ENCODE results near the gene ATPAF1.
A peak's percentile ranks its signal among the peaks of the same experiment; 100 is the strongest.

Gene ATPAF1

GRCh38 chr1:46679789-46680573 lies 11.8 kb upstream of the ATPAF1 start:
- Histone ChIP-seq H2AK5ac (ENCODE audit: low read depth, low read length) (no peak overlapping the region), H3K4me3 (ENCODE audit: low read length in 2 of 2) (no peak overlapping the region), H3K36me3 (replicated peaks in 1 of 2; ENCODE audit: control insufficient read depth in 2 of 2, insufficient read depth in 2 of 2, low read length in 2 of 2) (peaks cover 21 to 97% of the 10 kb centered on the region in 2 donors), H2AFZ (ENCODE audit: low read length) (no peak overlapping the region), H3K4me1 (ENCODE audit: control insufficient read depth in 2 of 2, insufficient read depth in 1 of 2, low read depth in 1 of 2, low read length in 2 of 2) (peaks cover 0 to 7% of the 10 kb centered on the region in 2 donors), H3K18ac (ENCODE audit: low read length) (no peak overlapping the region), H3K9ac (ENCODE audit: low read depth, low read length, poor library complexity) (no peak overlapping the region), H3K23ac (ENCODE audit: low read depth, low read length, poor library complexity) (no peak overlapping the region), H3K9me3 (replicated peaks in 1 of 2; ENCODE audit: control insufficient read depth in 2 of 2, insufficient read depth in 1 of 2, low read depth in 1 of 2, low read length in 2 of 2) (no peaks in the 10 kb centered on the region), H2BK12ac (ENCODE audit: low read length) (no peak overlapping the region), H4K91ac (ENCODE audit: low read depth, low read length, poor library complexity) (no peak overlapping the region), H3K27ac (replicated peaks; ENCODE audit: low read length) (no peak overlapping the region), H3K4ac (ENCODE audit: low read length) (no peak overlapping the region), H4K8ac (ENCODE audit: low read depth, low read length) (no peak overlapping the region), H2BK15ac (ENCODE audit: low read length) (no peak overlapping the region), H3K14ac (ENCODE audit: low read length) (no peak overlapping the region), H2BK120ac (ENCODE audit: low read depth, low read length) (no peak overlapping the region), H3K79me1 (ENCODE audit: low read depth, low read length) (no peaks in the 10 kb centered on the region), H3K4me2 (ENCODE audit: insufficient read depth, low read length, poor library complexity, severe bottlenecking) (no peak overlapping the region), H3K27me3 (ENCODE audit: control insufficient read depth in 3 of 3, insufficient read depth in 3 of 3, low read depth in 1 of 3, low read length in 3 of 3) (no peaks in the 10 kb centered on the region), H2BK5ac (ENCODE audit: low read length) (no peak overlapping the region)
- no peak for DNase-seq (ENCODE audit: low spot score)
- WGBS, 2 donors (ENCODE audit: extremely low coverage in 2 of 2, insufficient read length in 2 of 2, insufficient replicate concordance in 1 of 2), result no CpG with 5 or more reads among the region's 6 CpGs

DNA sequence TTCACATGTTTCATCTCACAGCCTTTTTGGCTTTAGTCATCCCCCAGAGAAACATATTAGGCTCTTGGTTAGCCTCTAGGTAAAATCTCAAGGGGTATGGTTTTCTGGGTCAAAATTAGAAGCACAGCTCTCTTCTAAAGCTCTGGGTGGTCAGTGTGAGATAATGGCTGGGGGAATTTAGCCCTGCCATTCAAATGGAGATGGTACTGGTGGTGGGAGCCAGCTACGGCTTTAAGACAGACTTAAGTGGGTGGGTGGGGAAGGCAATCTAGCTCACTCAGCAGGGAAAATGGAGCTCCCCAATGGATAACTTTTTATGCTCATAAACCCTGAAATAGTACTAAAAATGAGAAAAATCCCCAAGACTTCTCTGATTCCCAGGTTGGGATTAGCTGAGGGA lies 9.2 kb upstream of the ATPAF1 start:
- no peak overlapping the region for H3K4ac ChIP-seq (ENCODE audit: low read length)
- H3K36me3 ChIP-seq (replicated peaks in 1 of 2; ENCODE audit: control insufficient read depth in 2 of 2, insufficient read depth in 2 of 2, low read length in 2 of 2), result peaks cover 8 to 85% of the 10 kb centered on the region in 2 donors
- H3K9me3 ChIP-seq (replicated peaks in 1 of 2; ENCODE audit: control insufficient read depth in 2 of 2, insufficient read depth in 1 of 2, low read depth in 1 of 2, low read length in 2 of 2), result no peaks in the 10 kb centered on the region
- no CpG with 5 or more reads among the region's 1 CpG for WGBS, 2 donors (ENCODE audit: extremely low coverage in 2 of 2, insufficient read length in 2 of 2, insufficient replicate concordance in 1 of 2)
- H4K91ac ChIP-seq (ENCODE audit: low read depth, low read length, poor library complexity), result no peak overlapping the region
- no peak overlapping the region for H3K4me2 ChIP-seq (ENCODE audit: insufficient read depth, low read length, poor library complexity, severe bottlenecking)
- H2BK12ac ChIP-seq (ENCODE audit: low read length), result no peak overlapping the region
- H3K4me3 ChIP-seq (ENCODE audit: low read length in 2 of 2), result no peak overlapping the region
- H3K27ac ChIP-seq (replicated peaks; ENCODE audit: low read length), result no peak overlapping the region
- H3K18ac ChIP-seq (ENCODE audit: low read length), result no peak overlapping the region
- no peak overlapping the region for H4K8ac ChIP-seq (ENCODE audit: low read depth, low read length)
- no peaks in the 10 kb centered on the region for H3K27me3 ChIP-seq (ENCODE audit: control insufficient read depth in 3 of 3, insufficient read depth in 3 of 3, low read depth in 1 of 3, low read length in 3 of 3)
- H2BK5ac ChIP-seq (ENCODE audit: low read length), result no peak overlapping the region
- H2AFZ ChIP-seq (ENCODE audit: low read length), result no peak overlapping the region
- H3K4me1 ChIP-seq (ENCODE audit: control insufficient read depth in 2 of 2, insufficient read depth in 1 of 2, low read depth in 1 of 2, low read length in 2 of 2), result peaks cover 0 to 15% of the 10 kb centered on the region in 2 donors
- no peak overlapping the region for H3K9ac ChIP-seq (ENCODE audit: low read depth, low read length, poor library complexity)
- no peak overlapping the region for H3K14ac ChIP-seq (ENCODE audit: low read length)
- no peak overlapping the region for H2BK15ac ChIP-seq (ENCODE audit: low read length)
- H3K79me1 ChIP-seq (ENCODE audit: low read depth, low read length), result no peaks in the 10 kb centered on the region
- no peak for DNase-seq (ENCODE audit: low spot score)
- no peak overlapping the region for H2AK5ac ChIP-seq (ENCODE audit: low read depth, low read length)
- H3K23ac ChIP-seq (ENCODE audit: low read depth, low read length, poor library complexity), result no peak overlapping the region
- no peak overlapping the region for H2BK120ac ChIP-seq (ENCODE audit: low read depth, low read length)

DNA sequence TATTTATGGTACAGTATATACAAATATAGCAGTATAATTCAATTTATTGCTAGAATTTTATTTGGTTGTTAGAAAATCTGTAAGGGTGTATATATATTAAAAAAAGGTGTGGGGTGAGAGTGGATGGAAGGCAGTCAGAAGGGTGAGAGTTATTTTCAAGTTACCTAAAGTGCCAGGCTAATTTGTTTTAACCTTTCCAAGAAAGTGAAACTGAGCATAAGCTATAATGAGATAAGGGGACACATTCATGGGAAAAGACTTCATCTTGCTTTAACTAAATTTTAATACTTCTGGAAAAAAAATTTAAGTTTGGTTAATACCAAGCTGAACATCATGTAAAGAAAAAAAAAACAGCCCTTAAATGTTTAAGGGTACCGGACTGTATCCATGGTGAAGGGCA lies 8.4 kb upstream of the ATPAF1 start:
- Histone ChIP-seq H3K9ac (ENCODE audit: low read depth, low read length, poor library complexity) (no peak overlapping the region), H2BK5ac (ENCODE audit: low read length) (no peak overlapping the region), H4K91ac (ENCODE audit: low read depth, low read length, poor library complexity) (no peak overlapping the region), H3K4ac (ENCODE audit: low read length) (no peak overlapping the region), H3K36me3 (replicated peaks in 1 of 2; ENCODE audit: control insufficient read depth in 2 of 2, insufficient read depth in 2 of 2, low read length in 2 of 2) (peaks cover 6 to 78% of the 10 kb centered on the region in 2 donors), H2BK12ac (ENCODE audit: low read length) (no peak overlapping the region), H2BK120ac (ENCODE audit: low read depth, low read length) (no peak overlapping the region), H3K14ac (ENCODE audit: low read length) (no peak overlapping the region), H4K8ac (ENCODE audit: low read depth, low read length) (no peak overlapping the region), H3K27me3 (ENCODE audit: control insufficient read depth in 3 of 3, insufficient read depth in 3 of 3, low read depth in 1 of 3, low read length in 3 of 3) (no peaks in the 10 kb centered on the region), H2AK5ac (ENCODE audit: low read depth, low read length) (no peak overlapping the region), H3K27ac (replicated peaks; ENCODE audit: low read length) (no peak overlapping the region), H3K4me1 (ENCODE audit: control insufficient read depth in 2 of 2, insufficient read depth in 1 of 2, low read depth in 1 of 2, low read length in 2 of 2) (peaks cover 0 to 13% of the 10 kb centered on the region in 2 donors), H3K18ac (ENCODE audit: low read length) (no peak overlapping the region), H3K4me3 (ENCODE audit: low read length in 2 of 2) (no peak overlapping the region), H2BK15ac (ENCODE audit: low read length) (no peak overlapping the region), H3K23ac (ENCODE audit: low read depth, low read length, poor library complexity) (no peak overlapping the region), H3K4me2 (ENCODE audit: insufficient read depth, low read length, poor library complexity, severe bottlenecking) (no peak overlapping the region), H3K9me3 (replicated peaks in 1 of 2; ENCODE audit: control insufficient read depth in 2 of 2, insufficient read depth in 1 of 2, low read depth in 1 of 2, low read length in 2 of 2) (no peaks in the 10 kb centered on the region), H3K79me1 (ENCODE audit: low read depth, low read length) (no peaks in the 10 kb centered on the region), H2AFZ (ENCODE audit: low read length) (no peak overlapping the region)
- no peak for DNase-seq (ENCODE audit: low spot score)
- WGBS, 2 donors (ENCODE audit: extremely low coverage in 2 of 2, insufficient read length in 2 of 2, insufficient replicate concordance in 1 of 2), result no CpG with 5 or more reads among the region's 1 CpG

GRCh38 chr1:46675549-46676314 lies 7.6 kb upstream of the ATPAF1 start:
- no peak overlapping the region for H2AFZ ChIP-seq (ENCODE audit: low read length)
- H3K4me3 ChIP-seq (ENCODE audit: low read length in 2 of 2), result no peak overlapping the region
- H2BK12ac ChIP-seq (ENCODE audit: low read length), result no peak overlapping the region
- no peak for DNase-seq (ENCODE audit: low spot score)
- peaks cover 0 to 11% of the 10 kb centered on the region in 2 donors for H3K4me1 ChIP-seq (ENCODE audit: control insufficient read depth in 2 of 2, insufficient read depth in 1 of 2, low read depth in 1 of 2, low read length in 2 of 2)
- H3K14ac ChIP-seq (ENCODE audit: low read length), result no peak overlapping the region
- H3K79me1 ChIP-seq (ENCODE audit: low read depth, low read length), result no peaks in the 10 kb centered on the region
- H3K36me3 ChIP-seq (replicated peaks in 1 of 2; ENCODE audit: control insufficient read depth in 2 of 2, insufficient read depth in 2 of 2, low read length in 2 of 2), result peaks cover 6 to 70% of the 10 kb centered on the region in 2 donors
- H3K9me3 ChIP-seq (replicated peaks in 1 of 2; ENCODE audit: control insufficient read depth in 2 of 2, insufficient read depth in 1 of 2, low read depth in 1 of 2, low read length in 2 of 2), result no peaks in the 10 kb centered on the region
- peak overlapping the region; percentile 9 for H3K27ac ChIP-seq (replicated peaks; ENCODE audit: low read length)
- H3K27me3 ChIP-seq (ENCODE audit: control insufficient read depth in 3 of 3, insufficient read depth in 3 of 3, low read depth in 1 of 3, low read length in 3 of 3), result no peaks in the 10 kb centered on the region
- no peak overlapping the region for H2AK5ac ChIP-seq (ENCODE audit: low read depth, low read length)
- no peak overlapping the region for H3K23ac ChIP-seq (ENCODE audit: low read depth, low read length, poor library complexity)
- no peak overlapping the region for H2BK120ac ChIP-seq (ENCODE audit: low read depth, low read length)
- no peak overlapping the region for H4K91ac ChIP-seq (ENCODE audit: low read depth, low read length, poor library complexity)
- H3K18ac ChIP-seq (ENCODE audit: low read length), result no peak overlapping the region
- no peak overlapping the region for H2BK15ac ChIP-seq (ENCODE audit: low read length)
- H4K8ac ChIP-seq (ENCODE audit: low read depth, low read length), result no peak overlapping the region
- no peak overlapping the region for H3K4me2 ChIP-seq (ENCODE audit: insufficient read depth, low read length, poor library complexity, severe bottlenecking)
- no peak overlapping the region for H2BK5ac ChIP-seq (ENCODE audit: low read length)
- no peak overlapping the region for H3K9ac ChIP-seq (ENCODE audit: low read depth, low read length, poor library complexity)
- no peak overlapping the region for H3K4ac ChIP-seq (ENCODE audit: low read length)
- no CpG with 5 or more reads among the region's 1 CpG for WGBS, 2 donors (ENCODE audit: extremely low coverage in 2 of 2, insufficient read length in 2 of 2, insufficient replicate concordance in 1 of 2)

Measured in neuronal stem cell (in vitro differentiated cells).